ENCODE data around the gene NTRK1.

DNA sequence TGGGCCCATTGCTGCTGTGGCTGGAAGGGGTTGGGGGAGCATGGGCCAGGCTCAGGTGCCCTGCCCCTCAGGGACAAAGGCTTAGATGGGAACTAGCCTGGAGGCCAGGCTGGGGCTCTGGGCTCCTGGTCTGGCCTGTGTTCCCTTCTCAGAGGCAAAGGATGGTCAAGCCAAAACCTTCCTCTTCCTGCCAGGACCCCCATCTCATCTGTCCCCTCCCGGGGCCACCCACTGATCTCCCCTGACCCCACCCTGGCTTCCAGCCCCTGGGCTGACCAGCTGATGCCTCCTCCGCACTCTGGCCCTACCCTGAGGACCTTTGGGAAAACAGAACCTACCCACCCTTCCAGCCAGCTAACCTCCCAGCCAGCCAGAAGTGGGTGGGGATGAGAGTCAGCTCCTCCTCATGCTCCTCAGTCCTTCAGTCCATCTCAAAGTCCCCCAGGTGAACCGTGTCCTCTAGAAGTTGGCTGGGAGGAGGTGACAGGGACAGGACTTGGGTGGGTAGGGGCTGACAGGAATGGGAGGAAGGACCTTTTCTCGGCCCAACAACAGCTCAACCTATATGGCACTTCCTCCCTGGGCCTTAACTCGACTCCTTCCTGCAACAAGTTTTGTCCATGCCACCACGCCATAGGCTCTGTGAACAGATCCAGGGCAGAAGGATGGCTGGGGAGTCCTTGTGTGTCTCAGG is 40.4 kb downstream of the NTRK1 start:
- TF ChIP-seq, protein P1, sequence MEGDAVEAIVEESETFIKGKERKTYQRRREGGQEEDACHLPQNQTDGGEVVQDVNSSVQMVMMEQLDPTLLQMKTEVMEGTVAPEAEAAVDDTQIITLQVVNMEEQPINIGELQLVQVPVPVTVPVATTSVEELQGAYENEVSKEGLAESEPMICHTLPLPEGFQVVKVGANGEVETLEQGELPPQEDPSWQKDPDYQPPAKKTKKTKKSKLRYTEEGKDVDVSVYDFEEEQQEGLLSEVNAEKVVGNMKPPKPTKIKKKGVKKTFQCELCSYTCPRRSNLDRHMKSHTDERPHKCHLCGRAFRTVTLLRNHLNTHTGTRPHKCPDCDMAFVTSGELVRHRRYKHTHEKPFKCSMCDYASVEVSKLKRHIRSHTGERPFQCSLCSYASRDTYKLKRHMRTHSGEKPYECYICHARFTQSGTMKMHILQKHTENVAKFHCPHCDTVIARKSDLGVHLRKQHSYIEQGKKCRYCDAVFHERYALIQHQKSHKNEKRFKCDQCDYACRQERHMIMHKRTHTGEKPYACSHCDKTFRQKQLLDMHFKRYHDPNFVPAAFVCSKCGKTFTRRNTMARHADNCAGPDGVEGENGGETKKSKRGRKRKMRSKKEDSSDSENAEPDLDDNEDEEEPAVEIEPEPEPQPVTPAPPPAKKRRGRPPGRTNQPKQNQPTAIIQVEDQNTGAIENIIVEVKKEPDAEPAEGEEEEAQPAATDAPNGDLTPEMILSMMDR (IDR thresholded peaks at IDR 0.05), result no peak
- TF ChIP-seq POLR2AphosphoS5 (IDR thresholded peaks at IDR 0.05) (no peak), EP300 (IDR thresholded peaks at IDR 0.05; ENCODE audit: low read depth) (no peak)

Data from transverse colon (tissue), 4 donors.